Pancreas (tissue), 10 donors: ENCODE measurements around the gene ZNF853. TPM values are rescaled to one million over a fixed set of nuclear protein-coding genes. Genes with fewer than 3 reads are reported as not detected.
A peak's percentile ranks its signal among the peaks of the same experiment; 100 is the strongest.

Experiments used
- ATAC-seq, 4 donors: fragments of 200-7000 bp; cut with Tn5 transposase; one replicate each; pipeline versions ENCODE4 v1.8.0 to v1.9.1; 2020; ENCODE audit warnings: mild to moderate bottlenecking in 4 of 4, moderate library complexity in 4 of 4
- DNase-seq, 6 donors: peaks; one replicate each; pipeline ENCODE4 v3.0.0-alpha.2; 2020
- FAIRE-seq: peaks from 2 replicates; lab custom pipeline; 2012; peaks lifted over from hg19 to GRCh38; lab: Jason Lieb, UNC
- H3K27ac ChIP-seq, 4 donors: fragments of 200-600 bp; sonication (generic); 1 replicate in 3 of 4; 2 replicates in 1 of 4; pipeline versions ENCODE4 v1.5.0 to v1.8.0; 2020
- H3K27me3 ChIP-seq, 4 donors: fragments of 200-600 bp; one replicate each; pipeline ENCODE4 v1.8.0; 2021
- H3K36me3 ChIP-seq, 3 donors: fragments of 200-600 bp; sonication (generic) in 1 of 3; one replicate each; pipeline versions ENCODE4 v1.5.0 to v1.8.0; 2020 to 2021
- H3K4me1 ChIP-seq, 3 donors: fragments of 200-600 bp; one replicate each; pipeline ENCODE4 v1.8.0; 2021
- H3K4me3 ChIP-seq, 4 donors: fragments of 200-600 bp; sonication (generic) in 2 of 4; one replicate each; pipeline versions ENCODE4 v1.5.0 to v1.8.0; 2020 to 2021
- H3K9me3 ChIP-seq, 4 donors: fragments of 200-600 bp; one replicate each; pipeline ENCODE4 v1.8.0; 2021
- CTCF ChIP-seq, 4 donors: fragments of 200-600 bp; sonication (generic) in 3 of 4; IDR thresholded peaks; one replicate each; pipeline versions ENCODE4 v1.5.0 to v1.8.0; 2021; ENCODE audit warnings: antibody characterized with exemption in 4 of 4
- WGBS, 2 donors: extraction: QIAGEN DNeasy Blood & Tissue Kit; methylation state at CpG; one replicate each; pipeline ENCODE4 v1.1.7; 2013; 5-methylcytosine and 5-hydroxymethylcytosine counted together
- intact Hi-C, 3 donors: fragments of 100-400 bp; cut with DNase I; formaldehyde crosslinking; loops; one replicate each; pipeline versions ENCODE4 v1.11.1 to v1.14.2; 2022
- polyA plus RNA-seq, 2 donors: library from polyadenylated mRNA; stranded (reverse); fragments of 200-250 nt; gene quantifications; one replicate each; pipeline ENCODE4 v1.2.3, GENCODE V29; 2013
- total RNA-seq, 6 donors: library from RNA; stranded (reverse); fragmentation: NEBNext Ultra II Directional in 4 of 6; extraction: Animal tissue kit (Norgen Biotek cat#: 25700) in 4 of 6; gene quantifications; one replicate each; pipeline versions ENCODE4 v1.2.1 to v1.2.4, GENCODE V29; 2021 to 2023
- donor health status: healthy with polysubstance abuse.
- donor health status: DM: no; HTN: no; CAD: no; lungs with moderate emphysema.
- donor health status: DM: no; HTN: no; CAD: no.
- donor health status: control.
- donor health status: control.
- donor health status: Bipolar disorder and iron deficiency.
- donor health status: DM: yes; HTN: yes; CAD: no.
- donor health status: DM: no; HTN: no; CAD: no.
- donor health status: DM: no; HTN: no; CAD: no.
- donor health status: DM: yes; HTN: yes; CAD: no.

Gene ZNF853
- total and polyA plus RNA-seq, 8 donors = 1.6 to 7.8 (median 5.1) TPM

GRCh38 chr7:6650521-6651011 lies 35.2 kb downstream of the ZNF853 start:
- no peak overlapping the region for H3K4me3 ChIP-seq
- FAIRE-seq (no peak), DNase-seq (peak in 1 of 6 donors; percentile 44), ATAC-seq (no peak)
- intact Hi-C loops = no loop called here
- no peaks in the 10 kb centered on the region for H3K9me3 ChIP-seq
- H3K36me3 ChIP-seq = peaks cover 4 to 28% (median 10%) of the 10 kb centered on the region in 3 donors
- H3K4me1 ChIP-seq = no peaks in the 10 kb centered on the region
- H3K27ac ChIP-seq = no peak overlapping the region
- H3K27me3 ChIP-seq = no peaks in the 10 kb centered on the region
- TF ChIP-seq CTCF (IDR thresholded peaks at IDR 0.05) = no peak
- WGBS, 2 donors = 98 to 100% methylated on average over 12 of the region's 12 CpGs

GRCh38 chr7:6651851-6652445 lies 36.5 kb downstream of the ZNF853 start:
- no peaks in the 10 kb centered on the region for H3K9me3 ChIP-seq
- H3K36me3 ChIP-seq = peaks cover 4 to 28% (median 10%) of the 10 kb centered on the region in 3 donors
- no peak for FAIRE-seq
- TF ChIP-seq CTCF (IDR thresholded peaks at IDR 0.05) = no peak
- H3K4me1 ChIP-seq = no peaks in the 10 kb centered on the region
- no peaks in the 10 kb centered on the region for H3K27me3 ChIP-seq
- DNase-seq = peak in 2 of 6 donors; percentile 53 to 63
- 97 to 98% methylated on average over 32 of the region's 32 CpGs for WGBS, 2 donors
- intact Hi-C loops = no loop called here
- no peak overlapping the region for H3K27ac ChIP-seq
- no peak for ATAC-seq
- H3K4me3 ChIP-seq = no peak overlapping the region

DNA sequence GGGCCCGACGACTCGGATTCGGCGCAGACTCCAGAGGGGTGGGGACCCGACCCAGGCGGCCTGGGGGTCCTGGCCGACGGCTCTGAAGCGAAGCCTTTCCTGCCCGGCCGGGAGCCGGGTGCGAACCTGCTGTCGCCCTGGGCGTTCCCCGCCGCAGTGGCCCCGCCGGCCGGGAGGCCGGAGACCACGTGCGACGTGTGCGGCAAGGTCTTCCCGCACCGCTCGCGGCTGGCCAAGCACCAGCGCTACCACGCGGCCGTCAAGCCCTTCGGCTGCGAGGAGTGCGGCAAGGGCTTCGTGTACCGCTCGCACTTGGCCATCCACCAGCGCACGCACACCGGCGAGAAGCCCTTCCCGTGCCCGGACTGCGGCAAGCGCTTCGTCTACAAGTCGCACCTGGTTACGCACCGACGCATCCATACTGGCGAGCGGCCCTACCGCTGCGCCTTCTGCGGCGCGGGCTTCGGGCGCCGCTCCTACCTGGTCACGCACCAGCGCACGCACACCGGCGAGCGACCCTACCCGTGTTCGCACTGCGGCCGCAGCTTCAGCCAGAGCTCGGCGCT lies 37.1 kb downstream of the ZNF853 start:
- WGBS, 2 donors = 97 to 99% methylated on average over 74 to 75 of the region's 75 CpGs
- TF ChIP-seq CTCF (IDR thresholded peaks at IDR 0.05) = no peak

DNA sequence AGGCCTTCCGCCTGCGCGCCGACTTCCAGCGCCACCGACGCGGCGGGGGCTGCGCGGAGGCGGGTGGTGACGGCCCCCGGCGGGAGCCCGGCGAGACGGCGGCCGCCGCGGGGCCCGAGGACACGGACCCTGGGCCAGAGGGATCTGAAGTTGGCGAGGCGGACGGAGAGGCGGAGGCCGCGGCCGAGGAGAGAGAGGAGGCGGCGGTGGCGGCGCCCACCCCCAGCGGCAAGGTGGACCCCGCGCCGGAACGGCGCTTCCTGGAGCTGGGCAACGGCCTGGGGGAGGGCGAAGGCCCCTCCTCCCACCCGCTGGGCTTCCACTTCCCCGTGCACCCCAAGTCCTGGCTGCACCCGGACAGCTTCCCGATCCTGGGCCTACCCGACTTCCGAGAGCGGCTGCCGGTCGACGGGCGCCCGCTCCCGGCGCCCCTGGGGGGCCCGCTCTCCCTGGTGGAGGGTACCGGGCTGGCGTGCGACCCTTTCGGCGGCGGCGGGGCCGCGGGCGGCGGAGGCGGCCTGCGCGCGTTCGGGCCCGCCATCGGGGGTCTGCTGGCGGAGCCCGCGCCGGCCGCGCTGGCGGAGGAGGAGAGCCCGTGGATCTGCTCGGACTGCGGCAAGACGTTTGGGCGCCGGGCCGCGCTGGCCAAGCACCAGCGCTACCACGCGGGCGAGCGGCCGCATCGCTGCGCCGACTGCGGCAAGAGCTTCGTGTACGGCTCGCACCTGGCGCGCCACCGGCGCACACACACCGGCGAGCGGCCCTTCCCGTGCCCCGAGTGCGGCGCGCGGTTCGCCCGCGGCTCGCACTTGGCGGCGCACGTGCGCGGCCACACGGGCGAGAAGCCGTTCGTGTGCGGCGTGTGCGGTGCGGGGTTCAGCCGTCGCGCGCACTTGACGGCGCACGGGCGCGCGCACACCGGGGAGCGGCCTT lies 37.9 kb downstream of the ZNF853 start:
- no peak for TF ChIP-seq CTCF (IDR thresholded peaks at IDR 0.05)
- H3K4me1 ChIP-seq = no peaks in the 10 kb centered on the region
- WGBS, 2 donors = 96 to 97% methylated on average over 113 to 146 of the region's 146 CpGs
- no peaks in the 10 kb centered on the region for H3K9me3 ChIP-seq
- FAIRE-seq = no peak
- ATAC-seq = no peak
- intact Hi-C loops = no loop called here
- peaks cover 4 to 28% (median 10%) of the 10 kb centered on the region in 3 donors for H3K36me3 ChIP-seq
- no peak overlapping the region for H3K27ac ChIP-seq
- no peaks in the 10 kb centered on the region for H3K27me3 ChIP-seq
- no peak overlapping the region for H3K4me3 ChIP-seq
- peak in 1 of 6 donors; percentile 53 for DNase-seq

More for the DNA sequence above, 37.1 kb downstream of the ZNF853 start:
- Histone ChIP-seq H3K4me3 (no peak overlapping the region), H3K27ac (no peak overlapping the region), H3K27me3 (no peaks in the 10 kb centered on the region), H3K4me1 (no peaks in the 10 kb centered on the region), H3K9me3 (no peaks in the 10 kb centered on the region), H3K36me3 (peaks cover 4 to 28% (median 10%) of the 10 kb centered on the region in 3 donors)
- DNase-seq = peak in 2 of 6 donors; percentile 50 to 67
- intact Hi-C loops = no loop called here
- ATAC-seq = no peak
- FAIRE-seq = no peak
